Peyer's patch (tissue), 4 donors: ENCODE data around the gene LTBP2.

Experiments used
- CTCF ChIP-seq, 6 experiments: fragments of 450-650 bp in 4 of 6; fragments of 200-600 bp in 2 of 6; sonication (generic) in 1 of 6; IDR thresholded peaks; one replicate each; pipeline ENCODE4 v1.5.1; 2017 to 2019; ENCODE audit warnings: antibody characterized with exemption in 6 of 6, mild to moderate bottlenecking in 3 of 6, moderate library complexity in 1 of 6
- POLR2A ChIP-seq, 2 donors: fragments of 450-650 bp; IDR thresholded peaks; one replicate each; pipeline ENCODE4 v1.5.1; 2017; ENCODE audit warnings: antibody characterized with exemption in 2 of 2, mild to moderate bottlenecking in 2 of 2, moderate library complexity in 2 of 2

- TF ChIP-seq POLR2A (IDR thresholded peaks at IDR 0.05) (no peak), CTCF (IDR thresholded peaks at IDR 0.05) (no peak)
Observed at GRCh38 chr14:74595006-74595735, 16.9 kb downstream of the LTBP2 start.
